ENCODE data around the gene HTR7.
A peak's percentile ranks its signal among the peaks of the same experiment; 100 is the strongest.

The HTR7 gene

DNA sequence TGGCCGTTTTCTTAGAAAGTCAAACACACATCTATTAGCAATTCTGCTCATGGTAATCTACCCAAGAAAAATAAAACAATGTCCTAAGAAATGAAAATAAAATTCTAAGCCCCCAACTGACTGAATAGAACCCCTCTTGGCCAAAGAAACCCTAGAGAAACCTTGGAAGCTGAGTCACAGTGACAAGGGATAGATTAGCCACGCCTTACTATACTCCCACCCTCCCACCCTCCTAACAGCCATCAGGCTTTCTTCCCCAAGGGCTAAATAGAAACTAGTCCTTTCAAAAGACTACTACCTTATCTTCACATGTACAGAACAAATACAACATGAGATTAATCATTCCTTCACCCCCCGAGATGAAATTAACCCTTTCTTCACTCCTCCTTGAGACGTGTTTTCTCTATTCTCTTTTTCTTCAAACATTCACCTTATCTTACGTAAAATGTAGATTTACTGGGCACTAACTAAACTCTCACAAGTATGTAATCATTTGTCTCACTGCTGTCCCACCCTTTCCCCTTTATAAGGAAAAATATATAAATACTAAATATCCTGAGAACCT is 57.5 kb downstream of the HTR7 start:
- no peak for DNase-seq

DNA sequence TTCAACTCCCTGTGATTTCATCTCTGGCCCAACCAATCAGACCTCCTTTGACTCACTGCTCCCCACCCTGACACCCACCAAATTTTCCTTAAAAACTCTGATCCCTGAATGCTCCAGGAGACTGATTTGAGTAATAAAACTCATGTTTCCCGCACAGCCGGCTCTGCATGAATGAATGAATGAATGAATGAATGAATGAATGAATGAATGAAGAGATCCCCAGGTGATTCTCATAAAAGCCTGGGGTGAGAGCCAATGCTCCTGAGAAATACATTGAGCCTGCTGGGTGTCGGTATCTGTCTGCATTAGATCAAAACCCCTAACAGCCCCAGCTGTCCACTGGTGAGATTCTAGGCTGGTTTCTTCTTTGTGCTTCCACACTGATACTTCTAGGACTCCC is 58.7 kb downstream of the HTR7 start:
- no peak for DNase-seq

- no peak for DNase-seq
Measured at GRCh38 chr10:90798482-90798881, 59.4 kb downstream of the HTR7 start.

GRCh38 chr10:90790422-90790821 is 67.4 kb downstream of the HTR7 start:
- no peak for DNase-seq

GRCh38 chr10:90788968-90789367 is 68.9 kb downstream of the HTR7 start:
- DNase-seq: no peak

GRCh38 chr10:90788199-90788491 is 69.7 kb downstream of the HTR7 start:
- no peak for DNase-seq

DNA sequence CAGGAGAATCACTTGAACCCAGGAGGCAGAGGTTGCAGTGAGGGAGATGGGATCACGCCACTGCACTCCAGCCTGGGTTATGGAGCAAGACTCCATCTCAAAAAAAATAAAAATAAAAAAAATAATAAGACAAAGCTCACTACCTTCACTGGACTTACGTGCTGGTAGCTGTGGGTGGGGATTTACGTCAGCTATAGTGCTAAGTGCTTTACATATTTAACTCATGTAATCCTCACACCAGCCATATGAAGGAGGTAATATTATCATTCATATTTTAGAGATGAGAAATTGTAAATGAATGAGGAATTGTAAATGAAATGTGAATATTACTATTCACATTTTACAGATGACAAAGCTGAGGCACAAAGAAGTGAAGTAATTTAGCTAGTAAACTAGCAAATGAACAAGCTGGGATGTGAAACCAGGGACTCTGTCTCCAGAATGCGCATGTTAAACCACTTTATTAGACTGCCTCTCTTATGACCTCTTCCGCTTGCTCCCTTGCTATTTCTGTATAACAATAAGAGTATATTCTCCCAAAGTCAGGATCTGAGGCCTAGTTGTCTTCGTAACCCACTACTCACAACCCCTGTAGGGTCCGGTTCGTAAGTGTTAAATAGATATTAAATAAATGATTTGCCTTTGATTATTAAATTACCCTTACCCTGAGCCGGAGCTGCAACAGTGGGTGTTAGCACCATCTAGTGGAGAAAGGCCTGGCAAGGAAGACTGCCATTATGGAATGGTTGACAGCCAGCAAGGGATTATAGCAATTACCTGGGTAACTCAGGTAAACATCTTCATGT is 70.2 kb downstream of the HTR7 start:
- DNase-seq: peak; percentile 25

DNA sequence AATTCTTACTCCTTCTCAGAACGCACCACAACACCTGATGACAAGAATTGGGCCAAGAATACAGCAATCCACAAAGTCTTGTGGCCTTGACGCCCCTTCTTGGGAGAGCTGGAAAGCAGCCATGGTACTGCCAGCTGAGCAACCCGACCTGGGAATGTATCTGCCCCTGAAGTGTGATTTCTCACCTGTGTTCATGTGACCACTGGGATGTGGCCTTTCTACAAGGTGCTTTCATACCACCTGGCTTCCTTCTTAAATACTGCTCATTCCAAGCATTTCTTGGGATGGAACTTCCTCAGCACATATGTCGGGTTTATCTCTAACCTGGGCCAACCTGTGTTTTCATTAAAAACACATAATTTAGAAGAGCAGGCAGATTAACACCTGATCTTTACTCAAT is 72.1 kb downstream of the HTR7 start:
- DNase-seq: no peak

GRCh38 chr10:90784771-90785170 is 73.1 kb downstream of the HTR7 start:
- DNase-seq: no peak

- no peak for DNase-seq
Measured at GRCh38 chr10:90780488-90780887, 77.4 kb downstream of the HTR7 start.

DNA sequence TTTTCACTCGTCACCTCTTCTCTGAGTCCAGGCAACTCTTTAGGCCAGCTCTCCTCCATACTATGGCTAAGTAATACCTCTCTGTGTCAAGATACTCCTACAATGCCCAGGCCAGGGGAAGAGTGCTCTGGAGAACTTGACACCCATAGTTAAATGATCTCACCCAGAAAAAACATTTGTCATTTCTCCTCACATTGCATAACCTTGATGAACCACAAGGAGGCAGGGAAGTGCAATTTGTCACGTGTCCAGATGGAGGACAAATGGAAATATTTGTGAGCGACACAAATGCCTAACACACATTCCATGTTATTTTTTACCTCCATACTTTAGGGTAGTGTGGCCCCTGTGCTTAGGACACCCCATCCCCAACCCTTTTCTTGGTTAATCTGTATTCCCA is 78.3 kb downstream of the HTR7 start:
- DNase-seq: no peak

DNA sequence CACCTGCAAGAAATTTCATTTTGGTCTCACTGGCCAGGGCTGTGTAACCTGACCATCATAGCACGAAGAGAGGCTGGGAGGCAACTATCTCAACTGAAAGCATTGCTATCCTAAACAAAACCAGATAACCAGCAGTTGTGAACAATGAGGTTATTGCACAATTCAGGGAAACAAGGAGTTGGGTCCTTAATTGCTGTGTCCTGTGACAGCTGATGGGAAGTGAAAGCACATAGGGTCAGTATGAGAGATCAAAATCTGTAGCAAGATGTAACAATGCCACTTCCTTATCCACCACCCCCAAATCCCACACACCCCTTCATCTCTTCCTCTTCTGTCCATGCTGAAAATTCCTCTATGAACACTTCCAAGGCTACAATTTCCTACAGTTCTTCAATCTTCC is 80.2 kb downstream of the HTR7 start:
- no peak for DNase-seq

DNA sequence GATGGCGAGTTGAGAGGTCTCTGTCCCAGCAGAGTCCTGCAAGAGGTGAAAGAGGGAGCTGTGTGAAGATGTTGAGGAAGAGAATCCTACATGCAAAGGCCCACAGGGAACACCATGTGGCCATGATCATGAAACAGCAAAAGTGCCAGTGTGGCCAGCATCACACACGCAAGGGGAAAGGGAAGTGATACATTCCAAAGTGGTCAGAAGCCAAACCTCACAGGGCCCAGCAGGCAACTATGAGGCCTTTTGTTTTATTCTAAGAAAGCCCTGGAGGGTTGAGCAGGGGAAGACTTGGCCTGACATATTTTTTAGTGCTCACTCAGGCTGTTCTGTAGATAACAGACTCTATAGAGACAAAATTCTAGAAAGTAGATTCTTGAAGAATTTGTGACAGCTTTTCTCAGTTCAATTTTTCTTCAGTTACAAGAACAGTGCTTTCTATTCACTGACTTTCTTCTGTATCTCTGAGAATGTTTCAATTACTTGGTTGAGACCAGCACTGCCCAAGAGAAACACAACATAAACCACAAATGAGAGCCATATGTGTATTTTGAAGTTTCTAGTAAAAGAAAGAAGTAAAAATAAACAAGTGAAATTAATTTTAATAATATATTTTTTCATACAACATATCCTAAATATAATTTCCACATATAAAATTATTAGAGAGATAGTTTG is 82.3 kb downstream of the HTR7 start:
- peak; percentile 40 for DNase-seq

DNA sequence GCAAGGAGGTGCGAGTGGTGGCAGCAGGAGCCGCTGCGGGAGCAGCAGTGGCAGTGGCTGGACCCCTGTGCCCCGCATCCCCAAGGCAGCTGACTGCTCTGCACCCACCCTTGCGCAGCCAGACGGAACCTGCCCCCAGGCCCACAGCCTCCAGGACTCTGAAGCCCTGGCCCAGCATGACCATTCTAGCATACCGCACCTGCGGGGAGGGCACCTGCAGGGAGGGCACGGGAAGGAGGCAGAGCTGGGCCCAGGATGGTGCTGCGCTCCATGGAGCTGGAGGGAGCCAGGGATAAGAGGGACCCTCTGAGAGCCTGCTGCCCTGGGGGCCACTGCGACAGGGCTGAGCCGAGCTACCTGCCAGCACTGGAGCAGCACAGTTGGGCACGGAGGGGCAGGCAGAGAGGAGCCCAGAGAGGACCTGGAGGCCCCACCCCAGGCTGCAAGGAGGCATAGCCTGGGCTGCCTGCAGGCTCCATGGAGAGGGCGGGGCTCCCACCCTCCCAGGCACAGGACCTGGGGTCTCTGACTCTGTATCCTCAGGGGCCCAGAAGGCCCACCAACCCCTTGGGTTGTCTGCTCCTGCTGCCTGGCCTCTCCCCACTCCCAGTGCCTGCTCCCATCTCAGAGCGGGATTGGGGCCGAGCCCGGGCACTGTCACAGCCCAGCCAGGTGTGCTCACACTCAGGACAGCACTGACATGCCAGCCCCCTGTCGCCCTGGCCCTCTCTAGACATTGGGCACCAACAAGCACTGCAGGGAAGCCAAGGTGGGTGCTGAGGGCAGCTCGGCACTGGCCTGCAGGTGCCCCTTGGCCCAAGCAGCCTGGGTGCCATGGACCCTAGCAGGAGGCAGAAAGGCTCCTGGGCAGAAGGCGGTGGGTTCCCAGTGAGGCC is 87.6 kb downstream of the HTR7 start:
- DNase-seq: no peak

- DNase-seq: no peak
Measured at GRCh38 chr10:90751107-90751997, 106.5 kb downstream of the HTR7 start.

DNA sequence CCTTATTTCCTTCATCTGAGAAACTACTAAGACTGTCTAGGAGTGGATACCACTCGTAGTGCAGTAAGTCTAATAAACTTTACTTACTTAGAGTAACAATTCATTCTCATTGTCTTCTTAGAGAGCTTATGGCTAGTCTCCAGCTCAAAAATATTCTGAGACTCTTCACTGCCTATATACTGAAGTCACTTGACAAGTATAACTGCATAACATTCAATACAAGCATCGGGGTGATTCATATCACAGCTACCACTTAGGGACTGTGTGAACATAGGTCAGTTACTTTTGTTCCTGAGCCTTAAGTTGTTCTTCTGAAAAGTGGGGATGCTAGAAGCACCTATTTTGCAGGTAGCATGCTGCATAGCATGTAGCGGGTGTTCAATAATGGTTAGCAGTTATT is 111.0 kb downstream of the HTR7 start:
- DNase-seq: no peak

- no peak for DNase-seq
Measured at GRCh38 chr10:90745565-90745964, 112.3 kb downstream of the HTR7 start.

DNA sequence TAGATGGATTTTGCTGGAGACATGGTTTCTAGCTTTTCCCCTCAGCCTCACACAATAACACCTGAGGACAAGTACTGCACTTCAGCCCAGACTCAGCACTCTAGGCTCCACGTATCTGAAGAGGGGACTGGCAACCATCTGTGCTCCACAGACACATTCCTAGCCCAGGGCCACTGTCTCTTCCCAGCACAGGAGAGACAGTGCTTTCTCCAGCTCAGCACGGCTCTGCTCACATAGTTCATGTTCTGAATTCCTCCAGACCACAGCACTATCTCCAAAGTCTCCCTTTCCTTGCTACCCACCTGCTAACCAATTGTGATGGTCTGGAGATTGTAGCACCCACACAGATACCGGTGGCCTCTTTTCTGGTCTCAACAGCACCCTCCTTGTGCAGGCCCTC is 114.5 kb downstream of the HTR7 start:
- no peak for DNase-seq

GRCh38 chr10:90741926-90742565 is 115.8 kb downstream of the HTR7 start:
- DNase-seq: no peak

- no peak for DNase-seq
Measured at GRCh38 chr10:90740265-90740664, 117.6 kb downstream of the HTR7 start.

GRCh38 chr10:90738885-90739284 is 119.0 kb downstream of the HTR7 start:
- no peak for DNase-seq

DNA sequence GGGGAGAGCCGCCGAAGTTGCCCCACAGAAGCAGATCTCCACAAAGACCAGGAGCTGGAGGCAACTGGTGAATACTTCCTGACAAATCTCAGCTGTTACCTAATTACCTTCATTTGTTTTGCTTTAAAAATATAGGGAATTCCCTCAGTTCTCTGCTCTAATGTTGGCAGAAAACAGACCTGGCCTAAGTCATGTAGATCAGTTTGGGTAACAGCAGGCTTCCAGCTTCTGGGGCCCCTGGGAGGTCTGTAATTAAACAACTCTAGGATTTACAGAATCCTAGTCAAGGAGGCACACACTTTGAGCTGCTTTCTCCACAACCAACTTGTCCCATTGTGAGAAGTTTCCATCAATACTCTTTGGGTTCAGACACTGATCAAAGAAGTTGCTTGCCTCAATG is 123.4 kb downstream of the HTR7 start:
- no peak for DNase-seq

Measured in femur (tissue), 1 donor.